Sigmoid colon (tissue), 7 donors: ENCODE results near the gene USH2A. TPM values are rescaled to one million over a fixed set of nuclear protein-coding genes. Genes with fewer than 3 reads are reported as not detected.
"Not testable (repeated sequence)": the region's sequence is repeated elsewhere in the genome, so short reads cannot be mapped to it uniquely, and the experiment has no call there.

Source experiments
- DNase-seq: peaks from one replicate; pipeline ENCODE4 v3.0.0-alpha.2; 2019
- H3K27ac ChIP-seq, 4 donors: fragments of 200-600 bp; sonication (generic); one replicate each; pipeline ENCODE4 v1.5.1; 2016 to 2019; ENCODE audit warnings: mild to moderate bottlenecking in 1 of 4
- H3K27me3 ChIP-seq, 3 donors: fragments of 200-600 bp; sonication (generic); one replicate each; pipeline ENCODE4 v1.5.1; 2019; ENCODE audit warnings: mild to moderate bottlenecking in 1 of 3
- H3K36me3 ChIP-seq, 4 donors: fragments of 200-600 bp; sonication (generic); one replicate each; pipeline ENCODE4 v1.5.1; 2016 to 2019
- H3K4me1 ChIP-seq, 4 donors: fragments of 200-600 bp; sonication (generic); one replicate each; pipeline ENCODE4 v1.5.1; 2017 to 2019
- H3K4me3 ChIP-seq, 4 donors: fragments of 200-600 bp; sonication (generic); one replicate each; pipeline ENCODE4 v1.5.1; 2017 to 2019; ENCODE audit warnings: mild to moderate bottlenecking in 2 of 4, moderate library complexity in 1 of 4
- H3K9me3 ChIP-seq, 4 donors: fragments of 200-600 bp in 3 of 4; sonication (generic) in 3 of 4; one replicate each; pipeline versions ENCODE4 v1.5.1 to v1.6.1; 2013 to 2019
- CTCF ChIP-seq, 4 experiments: fragments of 450-650 bp in 3 of 4; fragments of 200-600 bp in 1 of 4; IDR thresholded peaks; one replicate each; pipeline ENCODE4 v1.5.1; 2016 to 2019; ENCODE audit warnings: antibody characterized with exemption in 4 of 4, mild to moderate bottlenecking in 3 of 4, moderate library complexity in 2 of 4
- EP300 ChIP-seq, 4 donors: sonication (generic); formaldehyde crosslinking; IDR thresholded peaks; one replicate each; pipeline ENCODE4 v1.6.1; 2017; ENCODE audit warnings: antibody characterized with exemption in 4 of 4
- POLR2A ChIP-seq, 2 donors: fragments of 450-650 bp; IDR thresholded peaks; one replicate each; pipeline ENCODE4 v1.6.1; 2016; ENCODE audit warnings: antibody characterized with exemption in 2 of 2, mild to moderate bottlenecking in 2 of 2, moderate library complexity in 2 of 2
- POLR2AphosphoS5 ChIP-seq, 4 donors: sonication (generic); formaldehyde crosslinking; IDR thresholded peaks; one replicate each; pipeline ENCODE4 v1.6.1; 2017; ENCODE audit warnings: antibody characterized with exemption in 4 of 4
- WGBS, 2 donors: extraction: QIAGEN DNeasy Blood & Tissue Kit; methylation state at CpG; one replicate each; pipeline ENCODE4 v1.1.7; 2013; 5-methylcytosine and 5-hydroxymethylcytosine counted together
- intact Hi-C: fragments of 100-400 bp; cut with DNase I; formaldehyde crosslinking; loops from one replicate; pipeline ENCODE4 v1.15.1; 2023
- polyA plus RNA-seq, 3 donors: library from polyadenylated mRNA; stranded (reverse); fragments of 200-250 nt; gene quantifications; one replicate each; pipeline ENCODE4 v1.2.3, GENCODE V29; 2013
- total RNA-seq, 4 donors: library from RNA; depleted of rRNA; stranded (reverse); fragments of >200 nt; gene quantifications; one replicate each; pipeline ENCODE4 v1.1.0, GENCODE V29; 2016
- donor health status: healthy with polysubstance abuse.
- donor health status: Bipolar disorder and iron deficiency.
- donor health status: healthy.

The USH2A gene
- total and polyA plus RNA-seq, 7 donors, result under 0.01 TPM; not detected in 6

- intact Hi-C loops, result no loop called here
- Histone ChIP-seq H3K27ac (no peak overlapping the region), H3K4me3 (no peak overlapping the region), H3K4me1 (no peaks in the 10 kb centered on the region), H3K36me3 (no peaks in the 10 kb centered on the region), H3K27me3 (no peaks in the 10 kb centered on the region), H3K9me3 (no peaks in the 10 kb centered on the region)
- no peak for TF ChIP-seq POLR2A (IDR thresholded peaks at IDR 0.05)
- no peak for TF ChIP-seq POLR2AphosphoS5 (IDR thresholded peaks at IDR 0.05)
- TF ChIP-seq CTCF (IDR thresholded peaks at IDR 0.05), result no peak
- TF ChIP-seq EP300 (IDR thresholded peaks at IDR 0.05), result no peak
- 8 to 36% methylated on average over 1 of the region's 1 CpG for WGBS, 2 donors
- DNase-seq, result no peak
Observed at GRCh38 chr1:216350186-216350585, 73.1 kb downstream of the USH2A start.

GRCh38 chr1:216346526-216346925 lies 76.7 kb downstream of the USH2A start:
- Histone ChIP-seq H3K27ac (no peak overlapping the region), H3K9me3 (no peaks in the 10 kb centered on the region), H3K4me1 (no peaks in the 10 kb centered on the region), H3K4me3 (no peak overlapping the region), H3K27me3 (no peaks in the 10 kb centered on the region), H3K36me3 (no peaks in the 10 kb centered on the region)
- no peak for TF ChIP-seq POLR2A (IDR thresholded peaks at IDR 0.05)
- no peak for TF ChIP-seq POLR2AphosphoS5 (IDR thresholded peaks at IDR 0.05)
- no peak for DNase-seq
- 77 to 80% methylated on average over 3 of the region's 3 CpGs for WGBS, 2 donors
- intact Hi-C loops, result no loop called here

GRCh38 chr1:216340542-216340941 lies 82.7 kb downstream of the USH2A start:
- H3K27me3 ChIP-seq, H3K27ac ChIP-seq, DNase-seq, H3K36me3 ChIP-seq, H3K4me3 ChIP-seq, H3K4me1 ChIP-seq, intact Hi-C loops, H3K9me3 ChIP-seq: not testable (repeated sequence)
- 73 to 79% methylated on average over 5 of the region's 5 CpGs for WGBS, 2 donors

GRCh38 chr1:216332462-216332861 lies 90.8 kb downstream of the USH2A start:
- intact Hi-C loops, result no loop called here
- TF ChIP-seq EP300 (IDR thresholded peaks at IDR 0.05) (no peak), CTCF (IDR thresholded peaks at IDR 0.05) (no peak), POLR2A (IDR thresholded peaks at IDR 0.05) (no peak)
- H3K27me3 ChIP-seq, result no peaks in the 10 kb centered on the region
- WGBS, 2 donors, result 75 to 81% methylated on average over 3 of the region's 3 CpGs
- DNase-seq, result no peak
- H3K27ac ChIP-seq, result no peak overlapping the region
- no peaks in the 10 kb centered on the region for H3K4me1 ChIP-seq
- H3K36me3 ChIP-seq, result no peaks in the 10 kb centered on the region
- no peak overlapping the region for H3K4me3 ChIP-seq
- no peaks in the 10 kb centered on the region for H3K9me3 ChIP-seq

- TF ChIP-seq CTCF (IDR thresholded peaks at IDR 0.05), result no peak
- no peak for TF ChIP-seq POLR2AphosphoS5 (IDR thresholded peaks at IDR 0.05)
- TF ChIP-seq POLR2A (IDR thresholded peaks at IDR 0.05), result no peak
- TF ChIP-seq EP300 (IDR thresholded peaks at IDR 0.05), result no peak
- Histone ChIP-seq H3K27me3 (no peaks in the 10 kb centered on the region), H3K4me3 (no peak overlapping the region), H3K9me3 (no peaks in the 10 kb centered on the region), H3K4me1 (no peaks in the 10 kb centered on the region), H3K27ac (no peak overlapping the region), H3K36me3 (no peaks in the 10 kb centered on the region)
- 82 to 84% methylated on average over 2 of the region's 2 CpGs for WGBS, 2 donors
- intact Hi-C loops, result no loop called here
- no peak for DNase-seq
Observed at GRCh38 chr1:216332003-216332402, 91.2 kb downstream of the USH2A start.

GRCh38 chr1:216331211-216331610 lies 92.0 kb downstream of the USH2A start:
- Histone ChIP-seq H3K4me1 (no peaks in the 10 kb centered on the region), H3K9me3 (no peaks in the 10 kb centered on the region), H3K36me3 (no peaks in the 10 kb centered on the region), H3K27ac (no peak overlapping the region), H3K4me3 (no peak overlapping the region), H3K27me3 (no peaks in the 10 kb centered on the region)
- no peak for TF ChIP-seq POLR2A (IDR thresholded peaks at IDR 0.05)
- no peak for TF ChIP-seq POLR2AphosphoS5 (IDR thresholded peaks at IDR 0.05)
- TF ChIP-seq EP300 (IDR thresholded peaks at IDR 0.05), result no peak
- TF ChIP-seq CTCF (IDR thresholded peaks at IDR 0.05), result no peak
- no peak for DNase-seq
- intact Hi-C loops, result no loop called here
